Breast epithelium (tissue), 3 donors: ENCODE measurements around the gene TRPV3.

Experiments used
- POLR2AphosphoS5 ChIP-seq, 3 donors: sonication (generic); formaldehyde crosslinking; IDR thresholded peaks; one replicate each; pipeline ENCODE4 v1.6.1; 2017; ENCODE audit warnings: antibody characterized with exemption in 3 of 3
- TF ChIP-seq, protein P1 (sequence below), 3 donors: fragments of 450-650 bp; IDR thresholded peaks; one replicate each; pipeline ENCODE4 v1.5.1; 2016 to 2017; ENCODE audit warnings: antibody characterized with exemption in 3 of 3, mild to moderate bottlenecking in 3 of 3, moderate library complexity in 3 of 3

- TF ChIP-seq, protein P1, sequence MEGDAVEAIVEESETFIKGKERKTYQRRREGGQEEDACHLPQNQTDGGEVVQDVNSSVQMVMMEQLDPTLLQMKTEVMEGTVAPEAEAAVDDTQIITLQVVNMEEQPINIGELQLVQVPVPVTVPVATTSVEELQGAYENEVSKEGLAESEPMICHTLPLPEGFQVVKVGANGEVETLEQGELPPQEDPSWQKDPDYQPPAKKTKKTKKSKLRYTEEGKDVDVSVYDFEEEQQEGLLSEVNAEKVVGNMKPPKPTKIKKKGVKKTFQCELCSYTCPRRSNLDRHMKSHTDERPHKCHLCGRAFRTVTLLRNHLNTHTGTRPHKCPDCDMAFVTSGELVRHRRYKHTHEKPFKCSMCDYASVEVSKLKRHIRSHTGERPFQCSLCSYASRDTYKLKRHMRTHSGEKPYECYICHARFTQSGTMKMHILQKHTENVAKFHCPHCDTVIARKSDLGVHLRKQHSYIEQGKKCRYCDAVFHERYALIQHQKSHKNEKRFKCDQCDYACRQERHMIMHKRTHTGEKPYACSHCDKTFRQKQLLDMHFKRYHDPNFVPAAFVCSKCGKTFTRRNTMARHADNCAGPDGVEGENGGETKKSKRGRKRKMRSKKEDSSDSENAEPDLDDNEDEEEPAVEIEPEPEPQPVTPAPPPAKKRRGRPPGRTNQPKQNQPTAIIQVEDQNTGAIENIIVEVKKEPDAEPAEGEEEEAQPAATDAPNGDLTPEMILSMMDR (IDR thresholded peaks at IDR 0.05): no peak
- TF ChIP-seq POLR2AphosphoS5 (IDR thresholded peaks at IDR 0.05): no peak
Observed at GRCh38 chr17:3501344-3501743, 56.3 kb downstream of the TRPV3 start.
